ENCODE measurements around the gene NALCN. TPM values are rescaled to one million over a fixed set of nuclear protein-coding genes. Genes with fewer than 3 reads are reported as not detected.

NALCN gene
- 0.07 TPM in 2 replicates for total RNA-seq (2014; rRNA removed; shearing (Covaris generic))

DNA sequence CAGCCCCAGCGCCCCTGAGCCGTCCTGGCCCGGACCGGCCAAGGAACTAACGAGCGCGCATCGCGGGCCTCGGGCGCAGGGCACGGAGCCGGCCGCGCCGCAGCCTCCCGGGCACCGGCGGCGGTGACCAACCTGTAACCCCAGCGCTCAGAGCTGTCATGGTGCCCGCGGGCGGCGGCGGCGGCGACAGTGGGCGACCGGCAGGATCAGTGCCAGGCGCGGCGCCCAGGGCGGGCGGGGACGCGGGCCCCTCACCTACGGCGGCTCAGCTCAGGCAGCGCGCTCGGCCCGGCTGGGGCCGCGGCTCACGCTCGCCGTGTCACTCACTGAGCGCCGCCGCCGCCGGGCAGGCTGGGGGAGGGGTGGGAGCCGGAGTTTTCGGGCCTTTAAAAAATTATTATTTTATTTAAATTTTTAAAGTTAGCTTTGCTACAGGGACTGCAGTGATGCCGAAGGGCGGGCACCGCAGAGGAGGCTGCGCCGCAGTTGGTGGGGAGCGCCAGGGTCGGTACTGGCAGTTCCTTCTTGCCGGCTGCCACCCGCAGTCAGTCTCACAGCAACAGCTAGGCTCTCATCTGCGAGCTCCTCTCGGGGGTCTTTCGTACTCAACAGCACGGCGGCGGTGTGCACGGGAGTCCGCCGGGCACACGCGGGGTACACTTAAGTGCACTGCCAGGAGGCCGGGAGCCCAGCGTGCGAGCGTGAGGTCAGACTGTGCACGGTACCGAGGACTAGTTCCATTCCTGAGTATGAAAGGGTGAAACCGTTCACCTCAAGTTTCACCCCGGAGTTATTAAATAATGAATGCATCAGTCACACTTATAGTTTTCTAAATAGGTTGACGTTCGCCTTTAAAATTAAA lies at the start of gene NALCN:
TSS of gene NALCN (minus strand) at position 328 of the 862 bp plus-strand sequence. CDS start 17,382 bp downstream, outside the sequence.
- Histone ChIP-seq H3K27me3 (ENCODE audit: control insufficient read depth, insufficient read depth, low read length) (peaks cover 25% of the 10 kb centered on the region), H3K4me3 (ENCODE audit: insufficient read depth, low read depth, low read length) (peak within 1 kb of the TSS; percentile 42), H3K36me3 (replicated peaks; ENCODE audit: control insufficient read depth, insufficient read depth, low read length) (no peaks in the 10 kb centered on the region)
- DNase-seq, result peak; percentile 77

DNA sequence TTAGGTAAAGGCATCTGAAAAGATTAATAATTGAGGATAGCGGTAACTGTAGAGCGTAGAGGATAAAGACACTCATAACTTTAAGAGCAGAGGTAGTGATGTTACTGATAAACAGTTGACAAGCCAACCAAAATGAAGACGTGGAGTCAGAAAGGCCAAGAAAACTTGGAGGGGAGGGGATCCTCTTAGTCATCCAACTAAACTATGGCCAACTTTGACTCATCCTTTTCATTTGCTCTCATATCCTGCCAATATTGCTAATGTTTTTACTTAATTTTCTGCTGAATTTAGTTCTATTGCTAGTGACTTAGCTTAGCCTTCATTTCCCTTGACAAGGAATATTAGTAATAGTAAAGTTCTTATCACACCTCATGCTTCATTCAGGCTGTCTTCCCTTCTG lies 49.6 kb upstream of the NALCN start:
- no peak for DNase-seq
- Histone ChIP-seq H3K27me3 (ENCODE audit: control insufficient read depth, insufficient read depth, low read length) (no peaks in the 10 kb centered on the region), H3K4me3 (ENCODE audit: insufficient read depth, low read depth, low read length) (no peak overlapping the region), H3K36me3 (replicated peaks; ENCODE audit: control insufficient read depth, insufficient read depth, low read length) (no peaks in the 10 kb centered on the region)

DNA sequence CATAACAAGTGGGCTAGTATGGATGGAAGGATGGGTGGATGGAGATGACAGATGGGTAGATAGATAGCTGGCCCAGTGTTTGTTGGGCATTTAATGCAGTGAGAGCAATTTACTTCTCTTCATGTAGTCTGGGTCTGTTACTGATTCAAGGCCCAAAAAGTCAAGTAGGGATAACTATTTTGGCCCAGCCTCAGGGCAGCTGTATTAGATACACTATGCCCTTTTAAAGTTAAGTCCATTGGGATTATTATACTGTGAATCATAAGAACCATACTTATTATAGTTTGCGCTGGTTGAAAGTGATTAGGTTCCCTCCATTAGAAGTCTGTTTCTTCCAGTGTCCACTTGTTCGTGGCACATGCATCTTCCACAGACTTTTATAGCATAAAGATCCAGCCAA lies 40.9 kb upstream of the NALCN start:
- Histone ChIP-seq H3K36me3 (replicated peaks; ENCODE audit: control insufficient read depth, insufficient read depth, low read length) (no peaks in the 10 kb centered on the region), H3K27me3 (ENCODE audit: control insufficient read depth, insufficient read depth, low read length) (no peaks in the 10 kb centered on the region), H3K4me3 (ENCODE audit: insufficient read depth, low read depth, low read length) (no peak overlapping the region)
- DNase-seq, result no peak

DNA sequence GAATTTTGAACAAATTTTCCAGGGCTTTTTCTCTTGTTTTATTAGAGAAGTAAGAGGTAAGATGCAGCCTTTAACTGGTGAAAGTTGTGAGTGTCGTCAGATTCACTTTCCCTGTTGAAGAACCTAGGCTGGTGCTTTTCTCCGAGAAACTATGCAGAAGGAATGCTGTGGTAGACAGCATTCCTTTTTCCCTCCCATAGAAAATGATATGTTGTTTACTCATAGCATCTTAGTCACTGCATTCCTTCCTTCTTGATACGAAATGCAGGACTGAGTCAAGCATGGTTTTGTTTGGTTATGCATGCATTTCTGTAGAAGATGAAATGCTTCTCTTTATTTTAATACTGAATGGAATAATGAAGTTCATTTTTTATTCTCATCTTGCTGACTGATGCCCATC lies 39.6 kb upstream of the NALCN start:
- Histone ChIP-seq H3K4me3 (ENCODE audit: insufficient read depth, low read depth, low read length) (no peak overlapping the region), H3K27me3 (ENCODE audit: control insufficient read depth, insufficient read depth, low read length) (no peaks in the 10 kb centered on the region)
- no peak for DNase-seq

DNA sequence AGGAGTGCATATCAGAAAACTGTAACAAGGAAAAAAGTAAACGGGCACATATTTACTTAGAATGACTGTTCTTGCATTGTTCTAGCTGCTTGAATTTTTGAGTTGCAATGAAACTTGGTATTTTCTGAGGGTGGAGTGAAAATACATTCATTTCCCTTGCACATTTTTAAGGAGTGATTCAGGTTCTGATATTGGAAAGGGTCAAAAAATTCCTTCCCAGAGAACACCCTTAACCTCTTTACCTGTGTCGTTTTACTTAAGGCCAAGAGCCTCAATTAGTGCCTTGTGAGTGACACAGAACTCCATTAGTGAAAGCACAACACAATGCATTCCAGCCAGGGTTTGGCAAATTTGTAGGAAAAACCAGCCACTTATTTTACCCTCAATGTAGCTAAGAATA lies 38.5 kb upstream of the NALCN start:
- Histone ChIP-seq H3K36me3 (replicated peaks; ENCODE audit: control insufficient read depth, insufficient read depth, low read length) (no peaks in the 10 kb centered on the region), H3K27me3 (ENCODE audit: control insufficient read depth, insufficient read depth, low read length) (no peaks in the 10 kb centered on the region), H3K4me3 (ENCODE audit: insufficient read depth, low read depth, low read length) (no peak overlapping the region)
- DNase-seq, result no peak

More for the DNA sequence above, 39.6 kb upstream of the NALCN start:
- H3K36me3 ChIP-seq (replicated peaks; ENCODE audit: control insufficient read depth, insufficient read depth, low read length), result no peaks in the 10 kb centered on the region

DNA sequence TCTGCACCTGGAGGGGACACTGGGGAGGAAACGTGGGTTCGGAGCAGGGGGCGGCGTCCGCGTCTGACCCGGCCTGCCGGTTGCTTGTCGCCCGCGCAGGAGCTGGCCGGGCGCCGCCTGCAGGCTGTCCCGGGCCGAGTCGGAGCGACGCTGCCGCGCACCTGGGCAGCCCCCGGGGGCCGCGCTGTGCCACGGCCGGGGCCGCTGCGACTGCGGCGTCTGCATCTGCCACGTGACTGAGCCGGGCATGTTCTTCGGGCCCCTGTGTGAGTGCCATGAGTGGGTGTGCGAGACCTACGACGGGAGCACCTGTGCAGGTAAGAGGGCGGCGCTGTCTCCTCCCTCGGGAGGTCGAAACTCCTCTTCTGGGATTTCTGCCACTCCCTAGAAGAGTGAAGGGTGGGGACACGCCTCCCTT lies 37.5 kb upstream of the NALCN start:
- H3K27me3 ChIP-seq (ENCODE audit: control insufficient read depth, insufficient read depth, low read length), result no peaks in the 10 kb centered on the region
- peak; percentile 34 for DNase-seq
- no peaks in the 10 kb centered on the region for H3K36me3 ChIP-seq (replicated peaks; ENCODE audit: control insufficient read depth, insufficient read depth, low read length)
- H3K4me3 ChIP-seq (ENCODE audit: insufficient read depth, low read depth, low read length), result no peak overlapping the region

DNA sequence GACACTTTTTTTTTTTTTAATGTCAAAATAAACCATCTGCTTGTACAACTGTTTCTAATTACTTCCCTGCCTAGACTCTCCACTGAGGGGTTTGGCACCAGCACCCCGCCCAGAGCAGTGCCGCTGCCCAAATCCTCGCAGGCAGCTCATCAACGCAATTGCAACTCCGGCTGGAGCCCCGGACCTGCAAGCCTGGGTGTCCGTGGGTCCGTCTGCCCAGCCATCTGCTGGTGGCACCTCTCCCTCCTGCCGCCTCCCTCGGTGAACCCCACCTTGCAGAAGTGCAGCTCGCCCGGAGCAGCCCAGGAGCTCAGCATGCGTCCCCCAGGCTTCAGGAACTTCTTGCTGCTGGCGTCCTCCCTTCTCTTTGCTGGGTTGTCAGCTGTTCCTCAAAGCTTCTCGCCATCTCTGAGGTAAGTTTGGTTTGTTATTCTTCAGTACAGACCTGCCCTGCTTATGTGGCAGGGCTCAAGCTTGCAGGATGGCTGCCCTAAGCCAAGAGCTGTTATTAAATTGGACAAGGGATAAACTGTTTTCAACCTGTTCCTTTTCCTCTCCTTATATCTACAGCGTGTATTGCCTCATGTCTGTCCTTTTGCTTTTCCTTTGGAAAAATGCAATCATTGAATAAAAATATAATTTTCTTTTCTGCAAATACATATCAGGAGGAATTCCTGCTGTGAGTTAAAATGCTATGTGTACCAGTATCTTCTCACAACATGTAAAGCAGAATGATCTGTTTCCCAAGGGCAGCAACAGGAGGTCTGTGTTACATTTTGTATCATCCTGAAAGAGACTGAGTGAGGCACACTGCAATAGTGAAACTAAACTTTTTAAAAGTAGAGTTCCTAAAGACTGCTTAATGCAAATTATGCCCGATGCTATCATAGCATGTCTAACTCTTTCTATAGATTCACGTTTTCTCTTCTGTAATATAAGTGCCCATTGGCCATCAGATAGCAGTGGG lies 36.5 kb upstream of the NALCN start, which contains the start of gene ITGBL1:
TSS of gene ITGBL1 (plus strand) at position 157 of the 967 bp plus-strand sequence. CDS start at position 316, 159 bp downstream.
- H3K4me3 ChIP-seq (ENCODE audit: insufficient read depth, low read depth, low read length), result no peak within 1 kb of the TSS
- no peaks in the 10 kb centered on the region for H3K27me3 ChIP-seq (ENCODE audit: control insufficient read depth, insufficient read depth, low read length)
- no peaks in the 10 kb centered on the region for H3K36me3 ChIP-seq (replicated peaks; ENCODE audit: control insufficient read depth, insufficient read depth, low read length)
- peak; percentile 14 for DNase-seq

DNA sequence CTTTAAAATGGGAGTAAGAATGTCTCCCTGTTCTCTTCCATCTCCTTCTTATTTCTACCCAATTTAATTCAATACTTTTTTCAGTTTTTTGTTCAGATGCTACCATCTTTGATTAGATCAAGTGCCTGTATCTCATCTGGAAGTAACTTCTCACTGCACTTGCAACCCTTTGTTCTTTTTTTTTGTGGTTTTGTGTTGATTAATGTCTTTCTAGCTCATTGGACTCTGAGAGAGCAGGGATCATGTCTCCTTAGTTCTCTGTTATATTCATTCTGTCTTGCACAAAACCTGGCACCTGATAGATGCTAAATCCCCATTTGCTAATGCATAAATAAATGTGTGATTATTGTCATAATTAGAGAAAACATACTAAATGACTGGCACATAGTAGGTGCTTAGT lies 35.3 kb upstream of the NALCN start:
- DNase-seq, result no peak
- H3K27me3 ChIP-seq (ENCODE audit: control insufficient read depth, insufficient read depth, low read length), result no peaks in the 10 kb centered on the region
- no peaks in the 10 kb centered on the region for H3K36me3 ChIP-seq (replicated peaks; ENCODE audit: control insufficient read depth, insufficient read depth, low read length)
- no peak overlapping the region for H3K4me3 ChIP-seq (ENCODE audit: insufficient read depth, low read depth, low read length)

DNA sequence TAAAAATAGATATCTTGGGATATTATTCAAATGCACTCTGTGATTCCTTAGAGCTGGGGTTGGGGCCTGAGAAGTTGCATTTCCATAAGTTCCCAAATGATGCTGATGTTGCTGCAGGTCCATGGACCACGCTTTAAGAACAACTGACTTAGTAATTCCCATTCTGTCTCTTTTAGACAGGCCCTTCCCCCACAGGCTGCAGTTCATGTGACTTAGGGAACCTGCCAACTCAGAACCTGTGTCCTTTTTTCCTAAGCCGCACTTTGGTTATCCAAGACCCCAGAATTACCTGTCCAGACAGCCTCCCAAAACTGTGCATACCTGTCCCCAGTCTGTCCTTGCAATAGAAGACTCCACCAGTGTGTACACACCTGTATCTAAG lies 34.4 kb upstream of the NALCN start:
- H3K4me3 ChIP-seq (ENCODE audit: insufficient read depth, low read depth, low read length), result no peak overlapping the region
- H3K27me3 ChIP-seq (ENCODE audit: control insufficient read depth, insufficient read depth, low read length), result no peaks in the 10 kb centered on the region
- DNase-seq, result no peak
- H3K36me3 ChIP-seq (replicated peaks; ENCODE audit: control insufficient read depth, insufficient read depth, low read length), result no peaks in the 10 kb centered on the region

DNA sequence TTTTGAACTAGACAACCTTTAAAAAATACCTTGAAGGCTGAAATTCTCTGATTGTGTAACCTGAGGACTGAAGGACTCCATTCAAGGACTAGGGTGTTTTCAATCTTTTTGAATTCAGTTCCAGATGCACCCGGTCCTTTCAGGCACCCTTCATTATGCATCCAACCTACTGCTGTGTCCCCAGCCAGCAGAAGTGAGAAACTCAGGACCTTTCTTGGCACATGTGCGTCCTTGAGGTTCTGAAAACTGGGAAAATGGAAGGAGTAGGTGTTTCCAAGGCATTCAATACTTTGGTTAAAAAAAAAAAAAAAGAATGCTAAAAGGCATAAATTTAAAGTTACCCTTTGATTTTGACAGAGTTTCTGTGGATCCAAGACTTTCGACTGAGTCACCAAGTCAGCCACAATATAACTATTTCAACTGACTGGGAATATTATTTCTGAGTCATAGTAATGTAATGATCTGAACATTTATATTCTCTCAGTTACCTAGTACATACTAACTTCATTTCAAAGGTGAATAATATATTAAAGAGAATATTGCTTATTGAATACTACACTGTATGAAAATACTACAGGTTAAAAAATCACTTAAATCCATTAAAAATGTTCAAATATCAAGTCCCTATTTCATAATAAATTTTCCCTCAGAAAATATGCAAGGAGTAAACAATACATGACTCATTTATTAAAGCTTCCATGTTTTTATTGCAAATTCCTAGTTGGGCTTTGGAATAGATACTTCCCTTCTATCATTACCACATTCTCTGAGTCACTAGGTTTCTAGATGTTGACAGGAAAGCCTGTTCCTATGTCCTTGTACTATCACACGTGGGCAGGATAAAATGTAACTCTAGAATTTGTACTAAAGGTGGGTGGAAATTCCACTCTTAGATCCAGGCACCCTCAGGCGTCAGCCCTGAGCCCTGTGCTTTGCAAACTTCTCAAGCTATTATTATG lies 33.8 kb upstream of the NALCN start:
- Histone ChIP-seq H3K4me3 (ENCODE audit: insufficient read depth, low read depth, low read length) (no peak overlapping the region), H3K27me3 (ENCODE audit: control insufficient read depth, insufficient read depth, low read length) (no peaks in the 10 kb centered on the region), H3K36me3 (replicated peaks; ENCODE audit: control insufficient read depth, insufficient read depth, low read length) (no peaks in the 10 kb centered on the region)
- DNase-seq, result no peak

DNA sequence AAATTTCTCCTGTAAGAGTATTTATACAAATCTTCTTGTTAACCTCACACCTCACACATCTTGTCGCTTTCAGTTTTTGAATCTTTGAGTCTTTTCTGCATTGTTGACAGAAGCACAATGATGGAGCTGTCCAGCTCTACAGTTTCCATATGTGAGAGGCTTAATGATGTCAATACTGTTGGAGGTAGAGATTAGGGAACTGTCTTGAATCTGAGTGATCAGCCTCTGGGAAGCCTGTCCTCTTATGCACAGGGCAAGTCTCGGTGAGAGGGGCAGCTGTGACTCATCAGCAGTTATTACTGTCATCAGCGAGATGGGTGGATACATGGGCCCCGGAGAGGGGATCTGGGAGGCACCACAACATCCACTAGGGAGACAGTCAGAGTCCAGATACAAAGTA lies 31.5 kb upstream of the NALCN start:
- no peak for DNase-seq
- H3K27me3 ChIP-seq (ENCODE audit: control insufficient read depth, insufficient read depth, low read length), result no peaks in the 10 kb centered on the region
- H3K4me3 ChIP-seq (ENCODE audit: insufficient read depth, low read depth, low read length), result no peak overlapping the region

DNA sequence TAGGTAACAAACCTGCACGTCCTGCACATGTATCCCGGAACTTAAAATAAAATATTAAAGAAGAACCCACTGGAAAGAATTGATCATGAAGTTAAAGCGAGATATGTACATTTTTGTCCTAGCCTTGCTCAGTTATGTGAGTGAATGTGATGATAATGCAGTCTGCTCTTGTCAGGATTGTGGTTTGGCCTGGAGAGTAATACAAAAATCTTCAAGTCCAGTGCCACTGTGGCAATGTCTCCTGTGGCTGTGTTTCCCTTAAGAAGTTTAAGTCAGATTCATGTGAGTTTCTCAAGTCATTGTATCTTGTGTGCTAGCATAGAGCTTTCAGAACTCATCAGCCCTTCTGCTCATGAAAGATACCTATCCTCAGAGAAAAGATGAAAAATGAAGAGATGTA lies 18.2 kb upstream of the NALCN start:
- no peak for DNase-seq
- Histone ChIP-seq H3K36me3 (replicated peaks; ENCODE audit: control insufficient read depth, insufficient read depth, low read length) (no peaks in the 10 kb centered on the region), H3K27me3 (ENCODE audit: control insufficient read depth, insufficient read depth, low read length) (no peaks in the 10 kb centered on the region), H3K4me3 (ENCODE audit: insufficient read depth, low read depth, low read length) (no peak overlapping the region)

More for the DNA sequence above, 31.5 kb upstream of the NALCN start:
- no peaks in the 10 kb centered on the region for H3K36me3 ChIP-seq (replicated peaks; ENCODE audit: control insufficient read depth, insufficient read depth, low read length)

DNA sequence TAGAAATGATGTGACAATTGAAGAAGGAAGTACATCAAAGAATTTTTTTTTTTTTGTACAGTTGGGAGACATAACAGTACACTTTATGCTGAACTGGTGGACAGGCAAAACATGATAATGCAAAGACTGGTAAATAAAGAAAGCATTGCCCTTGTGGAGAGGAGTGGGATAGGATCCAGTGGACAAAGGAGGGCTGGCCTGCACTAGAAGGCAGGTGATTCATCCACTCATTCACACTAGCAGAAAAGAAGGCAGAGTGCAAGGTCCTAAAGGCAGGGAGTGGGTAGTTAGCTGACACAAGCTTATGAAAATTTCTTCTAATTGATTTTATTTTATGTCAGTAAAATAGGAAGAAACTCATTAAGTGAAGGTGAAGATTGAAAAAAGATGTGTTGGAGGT lies 17.6 kb upstream of the NALCN start:
- Histone ChIP-seq H3K4me3 (ENCODE audit: insufficient read depth, low read depth, low read length) (no peak overlapping the region), H3K36me3 (replicated peaks; ENCODE audit: control insufficient read depth, insufficient read depth, low read length) (no peaks in the 10 kb centered on the region), H3K27me3 (ENCODE audit: control insufficient read depth, insufficient read depth, low read length) (no peaks in the 10 kb centered on the region)
- no peak for DNase-seq

DNA sequence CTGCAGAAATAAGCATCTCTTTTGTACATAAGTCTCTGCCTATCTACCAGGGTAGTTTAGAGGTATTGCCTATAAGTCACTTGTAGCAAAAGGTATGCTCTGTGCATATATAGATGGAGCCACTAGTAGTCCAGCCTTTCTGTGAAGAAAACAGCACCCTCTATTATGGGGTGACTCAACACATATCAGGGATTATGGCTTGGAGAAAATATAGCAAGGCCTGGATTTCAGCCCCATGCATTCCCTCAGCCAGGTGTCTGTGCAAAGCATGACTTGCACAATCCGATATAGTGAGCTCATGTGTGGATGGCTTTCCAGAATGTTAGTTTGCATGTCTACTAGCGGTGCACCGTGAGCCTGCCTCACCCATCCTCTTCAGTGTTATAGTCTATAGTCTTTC lies 13.4 kb upstream of the NALCN start:
- Histone ChIP-seq H3K4me3 (ENCODE audit: insufficient read depth, low read depth, low read length) (no peak overlapping the region), H3K27me3 (ENCODE audit: control insufficient read depth, insufficient read depth, low read length) (no peaks in the 10 kb centered on the region), H3K36me3 (replicated peaks; ENCODE audit: control insufficient read depth, insufficient read depth, low read length) (no peaks in the 10 kb centered on the region)
- no peak for DNase-seq
